Osteoblast (primary cell): Measurements from ENCODE around the gene IGFBP5. TPM values are rescaled to one million over a fixed set of nuclear protein-coding genes. Genes with fewer than 3 reads are reported as not detected.

Experiments used
- DNase-seq: peaks from one replicate; pipeline ENCODE4 v3.0.0; 2011; ENCODE audit warnings: low spot score, mixed read lengths; ENCODE audit not compliant: insufficient read length; ENCODE audit errors: missing footprints
- H2AFZ ChIP-seq: 2 replicates; pipeline ENCODE4 v1.6.0; 2011; ENCODE audit warnings: mild to moderate bottlenecking, low read length
- H3K27ac ChIP-seq: 2 replicates; pipeline ENCODE4 v1.5.1; 2011; ENCODE audit warnings: mild to moderate bottlenecking, low read depth, low read length, moderate library complexity
- H3K27me3 ChIP-seq: 2 replicates; pipeline ENCODE4 v1.6.0; 2012; ENCODE audit warnings: mild to moderate bottlenecking, control low read depth, inconsistent platforms, low read length, moderate library complexity; ENCODE audit not compliant: insufficient read depth
- H3K36me3 ChIP-seq: 2 replicates; pipeline ENCODE4 v1.5.1; 2011; ENCODE audit warnings: mild to moderate bottlenecking, low read length, control low read depth, moderate library complexity; ENCODE audit not compliant: insufficient read depth
- H3K4me1 ChIP-seq: 2 replicates; pipeline ENCODE4 v1.5.1; 2011; ENCODE audit warnings: mild to moderate bottlenecking, low read length, control low read depth, moderate library complexity; ENCODE audit not compliant: insufficient read depth
- H3K4me2 ChIP-seq: 2 replicates; pipeline ENCODE4 v1.6.0; 2011; ENCODE audit warnings: mild to moderate bottlenecking, low read length; ENCODE audit not compliant: insufficient read depth
- H3K4me3 ChIP-seq: fragments of 200-600 bp; sonication (generic); 3 replicates; pipeline ENCODE4 v1.5.1; 2012; ENCODE audit warnings: mild to moderate bottlenecking, low read length, inconsistent platforms; ENCODE audit not compliant: insufficient read depth
- H3K79me2 ChIP-seq: 2 replicates; pipeline ENCODE4 v1.6.0; 2012; ENCODE audit warnings: mild to moderate bottlenecking, low read length, control low read depth, inconsistent platforms; ENCODE audit not compliant: insufficient read depth
- H3K9me3 ChIP-seq: 2 replicates; pipeline ENCODE4 v1.5.1; 2011; ENCODE audit warnings: low read depth, low read length, control low read depth
- H4K20me1 ChIP-seq: 2 replicates; pipeline ENCODE4 v1.6.0; 2012; ENCODE audit warnings: mild to moderate bottlenecking, low read length, control low read depth; ENCODE audit not compliant: insufficient read depth
- total RNA-seq: library from RNA; depleted of rRNA; stranded (reverse); fragments of >200 nt; gene quantifications from 2 replicates; pipeline ENCODE4 v1.2.3, GENCODE V29; 2012
- TF ChIP-seq, protein P1 (sequence below): IDR thresholded peaks from 2 replicates; pipeline ENCODE4 v1.5.1; 2011; ENCODE audit warnings: mild to moderate bottlenecking, low read depth, low read length, moderate library complexity; ENCODE audit errors: extremely low read depth

The IGFBP5 gene
- total RNA-seq, 1 donor = 12.3 TPM

DNA sequence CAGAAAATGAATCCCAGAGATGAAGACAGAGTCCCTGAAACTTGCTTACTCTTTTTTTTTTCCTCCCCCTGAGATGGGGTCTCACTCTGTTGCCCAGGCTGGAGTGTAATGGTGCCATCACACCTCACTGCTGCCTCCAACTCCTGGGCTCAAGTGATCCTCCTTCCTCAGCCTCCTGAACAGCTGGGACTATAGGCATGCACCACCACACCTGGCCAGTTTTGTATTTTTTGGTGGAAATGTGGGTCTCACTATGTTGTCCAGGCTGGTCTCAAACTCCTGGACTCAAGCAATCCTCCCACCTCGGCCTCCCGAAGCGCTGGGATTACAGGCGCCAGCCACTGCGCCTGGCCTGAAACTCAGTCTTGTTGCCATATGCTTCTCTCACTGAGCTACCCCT, 34.3 kb downstream of the IGFBP5 start:
- H3K79me2 ChIP-seq = peaks cover 14% of the 10 kb centered on the region
- H3K9me3 ChIP-seq = no peaks in the 10 kb centered on the region
- no peak overlapping the region for H3K4me2 ChIP-seq
- peaks cover 17% of the 10 kb centered on the region for H3K4me1 ChIP-seq
- H2AFZ ChIP-seq = no peak overlapping the region
- TF ChIP-seq, protein P1, sequence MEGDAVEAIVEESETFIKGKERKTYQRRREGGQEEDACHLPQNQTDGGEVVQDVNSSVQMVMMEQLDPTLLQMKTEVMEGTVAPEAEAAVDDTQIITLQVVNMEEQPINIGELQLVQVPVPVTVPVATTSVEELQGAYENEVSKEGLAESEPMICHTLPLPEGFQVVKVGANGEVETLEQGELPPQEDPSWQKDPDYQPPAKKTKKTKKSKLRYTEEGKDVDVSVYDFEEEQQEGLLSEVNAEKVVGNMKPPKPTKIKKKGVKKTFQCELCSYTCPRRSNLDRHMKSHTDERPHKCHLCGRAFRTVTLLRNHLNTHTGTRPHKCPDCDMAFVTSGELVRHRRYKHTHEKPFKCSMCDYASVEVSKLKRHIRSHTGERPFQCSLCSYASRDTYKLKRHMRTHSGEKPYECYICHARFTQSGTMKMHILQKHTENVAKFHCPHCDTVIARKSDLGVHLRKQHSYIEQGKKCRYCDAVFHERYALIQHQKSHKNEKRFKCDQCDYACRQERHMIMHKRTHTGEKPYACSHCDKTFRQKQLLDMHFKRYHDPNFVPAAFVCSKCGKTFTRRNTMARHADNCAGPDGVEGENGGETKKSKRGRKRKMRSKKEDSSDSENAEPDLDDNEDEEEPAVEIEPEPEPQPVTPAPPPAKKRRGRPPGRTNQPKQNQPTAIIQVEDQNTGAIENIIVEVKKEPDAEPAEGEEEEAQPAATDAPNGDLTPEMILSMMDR = no peak
- H3K36me3 ChIP-seq = peaks cover 15% of the 10 kb centered on the region
- H3K4me3 ChIP-seq = no peak overlapping the region
- no peak for DNase-seq
- H4K20me1 ChIP-seq = peaks cover 3% of the 10 kb centered on the region
- no peak overlapping the region for H3K27ac ChIP-seq
- H3K27me3 ChIP-seq = no peaks in the 10 kb centered on the region

DNA sequence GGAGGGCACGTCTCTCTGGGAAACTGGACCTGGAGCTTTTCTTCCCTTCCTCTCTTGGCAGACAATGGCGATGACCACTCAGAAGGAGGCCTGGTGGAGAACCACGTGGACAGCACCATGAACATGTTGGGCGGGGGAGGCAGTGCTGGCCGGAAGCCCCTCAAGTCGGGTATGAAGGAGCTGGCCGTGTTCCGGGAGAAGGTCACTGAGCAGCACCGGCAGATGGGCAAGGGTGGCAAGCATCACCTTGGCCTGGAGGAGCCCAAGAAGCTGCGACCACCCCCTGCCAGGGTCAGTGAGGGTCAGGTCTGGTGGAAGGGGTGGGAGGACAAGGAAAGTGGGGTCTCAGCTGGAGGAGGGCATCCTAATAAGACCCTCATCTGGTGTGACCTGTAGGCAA, 34.9 kb downstream of the IGFBP5 start:
- Histone ChIP-seq H3K36me3 (peaks cover 15% of the 10 kb centered on the region), H2AFZ (no peak overlapping the region), H4K20me1 (peaks cover 3% of the 10 kb centered on the region), H3K4me1 (peaks cover 16% of the 10 kb centered on the region), H3K27ac (no peak overlapping the region), H3K9me3 (no peaks in the 10 kb centered on the region), H3K4me2 (no peak overlapping the region), H3K79me2 (peaks cover 14% of the 10 kb centered on the region), H3K4me3 (no peak overlapping the region), H3K27me3 (no peaks in the 10 kb centered on the region)
- peak; percentile 35 for DNase-seq
- TF ChIP-seq, protein P1 = no peak

DNA sequence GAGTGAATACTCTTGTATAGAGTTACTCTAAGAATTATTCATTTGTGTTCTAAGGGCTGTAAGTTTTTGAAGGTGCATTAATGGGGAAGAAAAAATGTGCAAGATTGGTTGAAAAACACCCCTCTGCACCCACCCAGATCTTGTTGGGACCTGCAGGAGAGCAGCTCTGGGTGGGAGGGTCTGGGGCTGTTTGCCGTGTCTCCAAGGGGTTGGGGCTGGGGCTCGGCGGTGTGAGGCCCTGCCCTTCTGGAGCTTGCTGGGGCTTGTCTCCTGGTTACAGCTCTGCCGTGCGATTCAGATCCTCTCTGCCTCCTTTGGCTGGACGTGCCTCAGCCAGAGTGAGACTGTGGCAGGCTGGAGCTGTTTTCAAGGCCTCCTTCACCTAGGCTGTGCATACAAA, 36.1 kb downstream of the IGFBP5 start:
- peaks cover 4% of the 10 kb centered on the region for H4K20me1 ChIP-seq
- H3K79me2 ChIP-seq = peaks cover 18% of the 10 kb centered on the region
- H3K9me3 ChIP-seq = no peaks in the 10 kb centered on the region
- H3K27ac ChIP-seq = no peak overlapping the region
- no peak overlapping the region for H3K4me3 ChIP-seq
- peak; percentile 21 for DNase-seq
- TF ChIP-seq, protein P1 = no peak
- H3K4me2 ChIP-seq = no peak overlapping the region
- H3K27me3 ChIP-seq = no peaks in the 10 kb centered on the region
- peaks cover 15% of the 10 kb centered on the region for H3K36me3 ChIP-seq
- H2AFZ ChIP-seq = no peak overlapping the region
- peaks cover 6% of the 10 kb centered on the region for H3K4me1 ChIP-seq

DNA sequence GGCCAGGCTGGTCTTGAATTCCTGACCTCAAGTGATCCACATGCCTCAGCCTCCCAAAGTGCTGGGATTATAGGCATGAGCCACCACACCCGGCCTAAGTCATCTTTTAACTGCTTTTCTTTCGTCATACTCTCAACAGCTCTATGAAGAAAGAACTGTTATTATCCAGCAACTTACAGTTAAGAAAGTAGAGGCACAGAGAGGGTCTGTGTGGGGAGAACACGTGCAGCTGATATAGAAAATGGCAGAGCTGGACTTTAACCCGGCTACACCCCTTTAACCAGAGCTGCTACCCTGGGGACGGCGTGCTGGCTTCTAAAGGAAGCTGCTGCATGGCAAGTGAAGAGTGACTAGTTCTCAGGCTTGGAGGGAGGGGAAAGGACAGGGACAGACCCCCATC, 36.6 kb downstream of the IGFBP5 start:
- Histone ChIP-seq H3K79me2 (peaks cover 22% of the 10 kb centered on the region), H3K27me3 (no peaks in the 10 kb centered on the region), H3K4me2 (no peak overlapping the region), H3K9me3 (no peaks in the 10 kb centered on the region), H2AFZ (no peak overlapping the region), H3K4me1 (peaks cover 9% of the 10 kb centered on the region), H3K4me3 (no peak overlapping the region), H3K27ac (no peak overlapping the region), H4K20me1 (peaks cover 5% of the 10 kb centered on the region), H3K36me3 (peaks cover 15% of the 10 kb centered on the region)
- DNase-seq = peak; percentile 87
- TF ChIP-seq, protein P1 = no peak
